ENCODE measurements around the gene ACVRL1.

Gene ACVRL1

GRCh38 chr12:51917746-51918453 is 10.6 kb downstream of the ACVRL1 start:
- no peak for DNase-seq

- no peak for DNase-seq
Measured at GRCh38 chr12:51920046-51920445, 12.7 kb downstream of the ACVRL1 start.

GRCh38 chr12:51921017-51921725 is 13.9 kb downstream of the ACVRL1 start:
- no peak for DNase-seq

GRCh38 chr12:51922146-51922545 is 14.8 kb downstream of the ACVRL1 start:
- DNase-seq: no peak

DNA sequence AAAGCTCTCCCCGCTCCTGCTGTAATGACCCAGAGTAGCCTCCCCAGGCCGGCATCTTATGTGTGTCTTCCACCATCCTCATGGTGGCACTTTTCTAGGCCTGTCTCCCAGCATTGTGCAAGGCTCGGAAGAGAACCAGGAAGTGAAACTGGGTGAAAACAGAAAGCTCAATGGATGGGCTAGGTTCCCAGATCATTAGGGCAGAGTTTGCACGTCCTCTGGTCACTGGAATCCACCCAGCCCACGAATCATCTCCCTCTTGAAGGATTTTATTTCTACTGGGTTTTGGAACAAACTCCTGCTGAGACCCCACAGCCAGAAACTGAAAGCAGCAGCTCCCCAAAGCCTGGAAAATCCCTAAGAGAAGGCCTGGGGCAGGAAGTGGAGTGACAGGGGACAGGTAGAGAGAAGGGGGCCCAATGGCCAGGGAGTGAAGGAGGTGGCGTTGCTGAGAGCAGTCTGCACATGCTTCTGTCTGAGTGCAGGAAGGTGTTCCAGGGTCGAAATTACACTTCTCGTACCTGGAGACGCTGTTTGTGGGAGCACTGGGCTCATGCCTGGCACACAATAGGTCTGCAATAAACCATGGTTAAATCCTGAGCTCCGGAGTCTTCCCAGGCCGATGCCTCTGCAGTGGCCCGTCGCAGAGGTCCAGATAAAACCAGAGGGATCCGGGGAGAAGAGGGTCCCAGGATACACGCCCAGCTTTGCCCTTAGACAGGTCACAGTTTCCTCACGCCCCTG is 15.6 kb downstream of the ACVRL1 start:
- no peak for DNase-seq

GRCh38 chr12:51923506-51924365 is 16.4 kb downstream of the ACVRL1 start:
- peak in 3 of 4 experiments; percentile 13 to 31 (median 20) for DNase-seq

DNA sequence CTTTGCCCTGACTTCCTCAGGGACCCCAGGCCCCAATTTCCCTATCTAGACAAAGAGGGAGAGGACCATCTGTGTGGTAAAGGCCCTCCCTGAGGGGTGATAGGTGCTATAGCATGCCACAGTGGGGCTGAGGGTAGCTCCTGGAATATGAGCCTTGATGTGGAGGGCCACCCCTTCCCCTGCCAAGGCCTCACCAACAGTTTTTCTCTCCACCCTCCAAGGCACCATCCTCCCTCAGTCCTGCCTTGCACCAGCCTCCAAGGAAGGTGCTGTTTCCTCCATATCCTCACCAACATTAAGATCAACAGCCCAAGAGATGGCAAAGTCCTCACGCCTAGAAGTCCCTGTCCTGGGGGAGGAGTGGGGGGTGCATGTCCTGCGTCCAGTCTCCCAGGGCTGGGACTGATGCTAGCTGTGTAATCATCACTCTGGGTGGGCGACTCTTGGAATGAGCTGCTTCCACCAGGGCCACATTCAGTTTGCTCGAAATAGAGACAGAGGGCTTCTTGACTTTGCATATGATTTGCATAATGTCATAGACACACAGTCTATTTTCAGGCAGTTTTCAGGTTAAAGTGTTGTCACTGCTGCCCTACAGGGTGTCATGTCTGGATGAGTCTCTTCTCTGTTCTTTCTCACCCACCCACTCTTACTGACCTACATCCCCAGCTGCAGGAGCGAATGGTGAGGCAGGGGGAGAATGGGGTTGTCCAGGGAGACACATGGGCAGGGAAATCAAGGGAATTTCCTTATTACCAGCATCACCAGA is 17.4 kb downstream of the ACVRL1 start:
- DNase-seq: no peak

DNA sequence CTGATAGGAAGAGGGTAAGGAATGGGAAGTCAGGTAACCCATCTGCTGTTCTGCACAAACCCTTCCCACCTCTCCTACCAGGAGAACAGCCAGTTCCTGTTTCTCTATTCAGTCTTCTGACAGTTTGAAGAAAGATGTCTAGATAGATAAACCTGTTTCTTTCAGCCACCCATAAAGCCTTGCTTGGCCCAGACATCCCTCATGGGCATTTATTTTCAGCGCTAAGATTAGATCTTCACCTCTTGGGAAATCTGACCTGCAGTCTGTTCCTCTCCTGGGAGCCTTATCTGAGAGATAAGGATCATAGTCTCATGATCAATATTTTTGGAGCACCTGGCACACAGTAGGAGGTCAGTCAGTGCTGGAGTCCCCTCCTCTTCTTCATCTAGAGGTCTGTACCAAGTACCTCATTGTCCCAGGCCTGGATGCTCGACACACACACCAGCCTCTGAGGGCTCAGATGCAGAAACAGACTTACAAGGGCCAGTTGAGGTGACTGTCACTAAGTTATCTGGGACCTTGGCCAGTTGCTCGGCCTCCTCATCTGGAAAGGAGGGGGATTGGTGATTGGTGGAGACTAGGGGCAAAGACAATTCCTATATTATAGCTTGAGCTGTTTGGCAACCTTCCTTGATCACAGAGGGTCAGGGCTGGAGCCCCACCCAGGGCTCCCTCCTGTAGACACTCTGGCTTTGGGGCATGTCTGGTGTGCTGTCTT is 18.2 kb downstream of the ACVRL1 start:
- DNase-seq: no peak

DNA sequence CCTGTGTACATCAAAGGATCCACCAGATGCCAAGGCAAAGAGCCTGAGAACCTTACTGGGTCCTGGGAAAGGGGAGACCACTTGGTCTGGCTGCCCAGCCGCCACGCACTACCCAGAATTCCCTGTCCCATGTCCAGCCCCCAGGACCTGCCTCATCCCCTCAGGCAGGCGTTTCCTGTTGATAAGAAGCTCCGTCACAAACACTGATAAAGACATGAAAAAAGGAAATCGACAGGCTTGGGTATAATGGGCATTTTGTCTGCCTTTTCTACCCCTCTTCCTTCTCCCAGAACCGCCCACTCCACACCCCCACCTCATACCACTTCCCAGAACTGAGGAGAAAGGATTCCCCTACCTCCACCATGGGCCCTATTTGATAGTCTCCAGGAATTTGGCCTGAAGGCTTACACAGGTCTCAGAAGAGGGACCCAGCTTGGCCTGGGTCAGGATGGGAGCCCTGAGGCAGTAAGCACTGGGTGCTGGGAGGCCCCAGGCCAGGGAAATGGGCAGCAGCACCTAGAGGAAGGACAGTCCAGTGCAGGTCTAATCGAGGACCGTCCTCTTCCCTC is 18.8 kb downstream of the ACVRL1 start:
- DNase-seq: no peak

GRCh38 chr12:51926718-51927117 is 19.4 kb downstream of the ACVRL1 start:
- no peak for DNase-seq

GRCh38 chr12:51932218-51933076 is 25.1 kb downstream of the ACVRL1 start:
- no peak for DNase-seq

- no peak for DNase-seq
Measured at GRCh38 chr12:51934080-51934479, 26.8 kb downstream of the ACVRL1 start.

GRCh38 chr12:51937926-51938325 is 30.6 kb downstream of the ACVRL1 start:
- no peak for DNase-seq

DNA sequence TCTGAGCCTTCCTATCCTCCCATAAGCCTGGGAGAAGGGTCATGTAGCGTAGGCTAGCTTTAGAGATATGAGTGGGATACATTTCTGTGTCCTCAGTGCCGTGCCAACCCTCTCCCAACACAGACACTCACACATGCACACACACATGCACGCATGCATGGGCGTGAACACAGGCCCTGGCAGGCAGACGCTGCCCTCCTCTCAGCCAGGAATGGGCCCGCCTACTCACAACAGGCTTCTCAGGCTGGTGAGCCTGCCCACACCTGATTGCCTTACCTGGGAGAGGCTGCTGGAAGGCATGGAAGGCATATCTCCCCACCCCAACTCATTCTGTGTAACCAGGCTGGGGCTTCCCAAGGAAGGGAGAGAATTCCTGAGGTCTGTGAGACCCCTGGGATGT is 31.4 kb downstream of the ACVRL1 start:
- DNase-seq: no peak

DNA sequence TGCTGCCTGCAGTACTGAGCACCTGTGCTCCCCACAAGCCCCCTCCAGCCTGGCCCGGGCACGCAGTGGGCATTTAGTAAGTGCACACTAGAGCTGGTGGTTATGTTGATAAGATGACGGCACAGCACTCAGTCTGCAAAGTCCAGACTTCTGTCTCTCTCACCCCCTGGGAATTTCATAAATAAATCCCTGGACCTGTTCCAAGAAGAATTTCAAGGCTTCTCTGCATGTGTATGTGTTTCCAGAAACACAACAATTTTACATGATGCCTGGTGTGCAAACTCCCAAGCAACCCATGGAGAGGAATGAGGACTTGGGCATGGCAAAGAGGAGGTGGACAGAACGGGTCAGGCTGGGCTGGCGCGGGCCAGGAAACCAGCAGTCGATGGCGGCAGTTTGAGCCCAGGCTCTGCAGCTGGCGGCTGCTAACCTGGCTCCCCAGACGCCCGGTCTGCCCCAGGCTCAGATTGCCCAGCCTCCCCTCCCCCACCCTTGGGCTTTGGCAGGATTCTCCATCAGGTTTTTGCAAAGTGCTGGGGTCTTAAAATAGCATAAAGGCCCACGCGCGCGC is 33.8 kb downstream of the ACVRL1 start:
- no peak for DNase-seq

DNA sequence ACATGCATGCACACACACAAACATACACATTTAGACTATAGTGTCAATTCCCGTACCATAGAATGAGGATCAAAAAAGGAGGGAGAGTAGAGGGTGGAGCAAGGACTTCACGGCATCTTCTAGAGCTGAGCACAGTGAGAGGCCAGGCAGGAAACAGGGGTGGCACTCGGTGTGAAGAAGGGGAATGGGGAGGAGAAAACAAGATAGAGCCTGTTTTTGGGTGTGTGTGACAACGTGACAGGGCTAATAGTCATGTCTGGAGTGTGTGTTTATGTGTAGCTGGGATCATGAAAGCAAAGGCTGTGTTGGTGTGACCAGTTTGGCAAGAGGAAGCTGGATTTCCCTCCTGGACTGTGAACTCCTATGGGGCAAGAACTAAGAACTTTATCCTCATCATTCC is 34.3 kb downstream of the ACVRL1 start:
- no peak for DNase-seq

GRCh38 chr12:51942056-51942455 is 34.8 kb downstream of the ACVRL1 start:
- no peak for DNase-seq

DNA sequence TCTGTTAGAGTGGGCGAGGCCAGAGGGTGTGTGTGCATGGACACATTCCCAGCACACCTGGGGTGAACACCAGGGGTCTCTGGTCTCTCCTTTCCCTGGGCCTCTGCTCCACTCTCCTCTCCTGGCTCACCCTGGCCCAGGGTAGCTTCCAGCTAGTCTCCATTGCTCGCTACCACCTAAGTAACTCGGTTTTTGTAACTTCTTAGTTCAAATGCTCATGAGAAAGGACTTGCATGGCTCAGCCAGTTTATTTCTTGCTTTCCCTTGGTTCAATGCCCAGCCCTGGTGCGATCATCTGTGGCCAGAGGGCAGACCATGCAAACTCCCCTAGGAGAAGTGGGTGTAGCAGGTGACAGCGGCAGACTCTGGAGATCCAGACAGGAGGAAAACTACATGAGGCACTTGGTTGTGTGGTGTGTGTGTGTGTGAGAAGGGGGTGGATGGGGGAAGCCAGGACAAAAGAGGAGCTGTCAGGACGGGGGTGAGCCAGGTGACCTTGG is 35.2 kb downstream of the ACVRL1 start:
- DNase-seq: no peak

DNA sequence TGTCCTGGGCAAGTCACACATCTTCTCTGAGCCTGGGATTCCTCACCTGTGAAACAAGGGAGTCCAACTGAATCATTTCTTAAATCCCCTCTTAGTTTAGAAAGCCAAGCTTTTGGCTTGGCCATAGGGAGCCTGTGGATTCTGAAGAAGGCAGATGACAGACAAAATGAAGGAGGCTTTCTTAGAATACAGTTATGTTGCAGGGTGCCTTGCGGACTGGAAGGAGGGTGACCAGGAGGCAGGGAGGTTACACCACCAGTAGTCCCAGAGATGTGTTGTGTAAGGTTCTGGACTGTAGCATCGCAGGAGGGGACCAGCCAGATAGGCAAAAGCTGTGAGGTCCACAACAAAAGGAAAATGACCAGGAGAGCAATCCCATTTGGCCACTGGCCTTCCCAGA is 36.0 kb downstream of the ACVRL1 start:
- DNase-seq: no peak

Measured in activated CD4-positive, CD25-positive, alpha-beta regulatory T cell (primary cell).